BJ (cell line): ENCODE data around the gene TIMP2. TPM values are rescaled to one million over a fixed set of nuclear protein-coding genes. Genes with fewer than 3 reads are reported as not detected.

Source experiments
- CTCF ChIA-PET: fragments of 350-600 bp; formaldehyde crosslinking; extraction: SDS; loops from one replicate; lab custom pipeline; 2021; ENCODE audit warnings: antibody characterized with exemption, inconsistent platforms; lab: Yijun Ruan, JAX
- POLR2A ChIA-PET: fragments of 300-600 bp; sonication (Branson Sonifier 250); formaldehyde crosslinking; extraction: SDS; loops from one replicate; lab custom pipeline; 2021; ENCODE audit warnings: antibody characterized with exemption; lab: Charles Lee
- DNase-seq: peaks from one replicate; pipeline ENCODE4 v3.0.0-alpha.2; 2011; ENCODE audit warnings: low read depth
- H3K27me3 ChIP-seq: 2 replicates; pipeline ENCODE4 v1.6.0; 2011; ENCODE audit warnings: low read length; ENCODE audit not compliant: control insufficient read depth, insufficient read depth
- H3K36me3 ChIP-seq: 2 replicates; pipeline ENCODE4 v1.5.1; 2011; ENCODE audit warnings: low read length; ENCODE audit not compliant: control insufficient read depth, insufficient read depth
- H3K4me3 ChIP-seq: 2 replicates; pipeline ENCODE4 v1.5.1; 2011; ENCODE audit warnings: low read depth, mild to moderate bottlenecking, control low read depth, low read length
- CTCF ChIP-seq: IDR thresholded peaks from 2 replicates; pipeline ENCODE4 v1.5.1; 2011; ENCODE audit warnings: low read depth, mild to moderate bottlenecking, control low read depth, inconsistent platforms, low read length, moderate library complexity; ENCODE audit not compliant: insufficient read depth
- polyA plus RNA-seq: library from polyadenylated mRNA; depleted of rRNA; stranded (reverse); fragments of >200 nt; gene quantifications from 2 replicates; pipeline ENCODE4 v1.2.3, GENCODE V29; 2011

The TIMP2 gene
- polyA plus RNA-seq, 1 experiment: 361 TPM

DNA sequence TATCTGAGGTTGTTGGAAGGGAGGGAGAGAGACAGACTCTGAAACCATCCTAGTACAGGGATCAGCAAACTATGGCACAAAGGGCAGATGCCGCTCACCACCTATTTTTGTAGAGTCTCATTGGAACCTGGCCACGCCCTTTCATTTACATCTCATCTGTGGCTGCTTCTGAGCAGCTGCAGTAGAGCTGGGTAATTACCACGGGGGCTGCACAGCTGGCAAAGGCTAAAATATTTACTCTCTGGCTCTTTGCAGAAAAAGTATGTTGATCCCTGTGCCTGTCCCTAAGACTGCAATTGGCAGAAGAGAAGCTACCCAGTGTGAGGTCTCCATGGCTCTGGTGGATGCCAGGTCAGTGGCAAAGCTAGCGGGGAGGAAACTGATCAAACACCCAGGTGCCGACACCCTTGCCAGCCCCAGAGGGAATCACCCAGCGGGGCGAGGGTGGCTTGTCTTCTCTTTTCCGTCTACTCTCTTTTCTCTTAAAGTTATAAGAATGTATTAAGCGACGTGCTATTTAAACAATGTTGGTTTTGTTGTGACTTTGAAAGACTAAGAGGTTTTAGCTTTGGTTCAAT lies 36.2 kb downstream of the TIMP2 start:
- H3K4me3 ChIP-seq: no peak overlapping the region
- H3K27me3 ChIP-seq: no peaks in the 10 kb centered on the region
- no peak for DNase-seq
- ChIA-PET POLR2A (no interaction called here), CTCF (interaction anchor here (0.6 kb wide), 1 partner anchor 34 kb away, joined by 3 read pairs; no protein-coding TSS in a partner anchor)
- TF ChIP-seq CTCF: no peak
- H3K36me3 ChIP-seq: peaks cover 18% of the 10 kb centered on the region

DNA sequence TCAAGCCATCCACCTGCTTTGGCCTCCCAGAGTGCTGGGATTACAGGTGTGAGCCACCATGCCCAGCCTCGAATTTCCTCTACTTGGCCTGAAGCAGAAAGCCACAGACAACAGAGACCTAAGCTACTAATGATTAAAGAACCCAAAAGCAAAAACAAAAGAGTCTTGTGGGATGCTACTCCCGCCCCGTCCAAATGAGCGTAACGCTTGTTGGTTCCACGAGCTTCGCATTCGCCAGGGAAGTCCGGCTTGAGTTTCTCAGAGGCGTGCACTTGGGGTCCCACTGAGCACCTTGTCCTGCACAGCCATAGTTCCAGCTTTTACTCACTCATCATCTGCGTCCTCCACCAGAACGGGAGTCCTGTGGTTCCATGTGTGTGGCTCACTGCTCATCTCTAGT lies 38.2 kb downstream of the TIMP2 start:
- Histone ChIP-seq H3K4me3 (no peak overlapping the region), H3K27me3 (no peaks in the 10 kb centered on the region), H3K36me3 (peaks cover 8% of the 10 kb centered on the region)
- no peak for TF ChIP-seq CTCF
- POLR2A ChIA-PET: no interaction called here
- CTCF ChIA-PET: interaction anchor here (1.0 kb wide), 1 partner anchor 42 kb away, joined by 3 read pairs; no protein-coding TSS in a partner anchor
- no peak for DNase-seq

- TF ChIP-seq CTCF: no peak
- ChIA-PET POLR2A (no interaction called here), CTCF (interaction anchor here (5.1 kb wide), 1 partner anchor 86 kb away, joined by 27 read pairs; no protein-coding TSS in a partner anchor)
- peaks cover 3% of the 10 kb centered on the region for H3K36me3 ChIP-seq
- no peak overlapping the region for H3K4me3 ChIP-seq
- H3K27me3 ChIP-seq: no peaks in the 10 kb centered on the region
- no peak for DNase-seq
These were observed 39.2 kb downstream of the TIMP2 start for GRCh38 chr17:78885956-78886355.

GRCh38 chr17:78884876-78885667 lies 40.1 kb downstream of the TIMP2 start:
- H3K27me3 ChIP-seq: no peaks in the 10 kb centered on the region
- ChIA-PET POLR2A (no interaction called here), CTCF (interaction anchor here (1.2 to 5.1 kb wide), 2 partner anchors 17 to 87 kb away, joined by 3 to 27 read pairs; no protein-coding TSS in a partner anchor)
- TF ChIP-seq CTCF: no peak
- no peak for DNase-seq
- peaks cover 1% of the 10 kb centered on the region for H3K36me3 ChIP-seq
- no peak overlapping the region for H3K4me3 ChIP-seq
